HL-60 (cell line): Measurements from ENCODE around the gene WWOX.

Source experiments
- DNase-seq, 2 experiments: peaks; one replicate each; pipeline ENCODE4 v3.0.0-alpha.2; 2010 to 2020; ENCODE audit warnings: low read depth in 1 of 2, low spot score in 1 of 2
- H3K27ac ChIP-seq: fragments of 250-450 bp; sonication (Bioruptor Pico); replicated peaks from 2 replicates; pipeline ENCODE4 v1.5.1; 2020; ENCODE audit warnings: mild to moderate bottlenecking, moderate library complexity
- H3K27me3 ChIP-seq: fragments of 250-450 bp; sonication (Bioruptor Pico); 2 replicates; pipeline ENCODE4 v1.5.1; 2021; ENCODE audit warnings: mild to moderate bottlenecking, moderate library complexity; ENCODE audit not compliant: insufficient read depth, poor library complexity, severe bottlenecking
- H3K4me3 ChIP-seq: replicated peaks from 2 replicates; pipeline ENCODE4 v1.5.1; 2011; ENCODE audit warnings: mild to moderate bottlenecking, control low read depth, low read length; ENCODE audit not compliant: insufficient read depth
- GABPA ChIP-seq: IDR thresholded peaks from 2 replicates; pipeline ENCODE4 v1.6.1; 2012; ENCODE audit warnings: low read depth
- POLR2AphosphoS5 ChIP-seq: IDR thresholded peaks from 2 replicates; pipeline ENCODE4 v1.6.1; 2012; ENCODE audit warnings: low read depth
- SPI1 ChIP-seq: IDR thresholded peaks from 2 replicates; pipeline ENCODE4 v1.6.1; 2012; ENCODE audit warnings: low read depth, mild to moderate bottlenecking, borderline replicate concordance
- TF ChIP-seq, protein P1 (sequence below): IDR thresholded peaks from one replicate; pipeline ENCODE4 v1.5.1; 2011; ENCODE audit warnings: low read length, control low read depth, inconsistent platforms; ENCODE audit not compliant: insufficient read depth
- TF ChIP-seq, protein P2 (sequence below): IDR thresholded peaks from 2 replicates; pipeline ENCODE4 v1.6.1; 2012; ENCODE audit warnings: low read depth; ENCODE audit not compliant: insufficient replicate concordance

Gene WWOX

DNA sequence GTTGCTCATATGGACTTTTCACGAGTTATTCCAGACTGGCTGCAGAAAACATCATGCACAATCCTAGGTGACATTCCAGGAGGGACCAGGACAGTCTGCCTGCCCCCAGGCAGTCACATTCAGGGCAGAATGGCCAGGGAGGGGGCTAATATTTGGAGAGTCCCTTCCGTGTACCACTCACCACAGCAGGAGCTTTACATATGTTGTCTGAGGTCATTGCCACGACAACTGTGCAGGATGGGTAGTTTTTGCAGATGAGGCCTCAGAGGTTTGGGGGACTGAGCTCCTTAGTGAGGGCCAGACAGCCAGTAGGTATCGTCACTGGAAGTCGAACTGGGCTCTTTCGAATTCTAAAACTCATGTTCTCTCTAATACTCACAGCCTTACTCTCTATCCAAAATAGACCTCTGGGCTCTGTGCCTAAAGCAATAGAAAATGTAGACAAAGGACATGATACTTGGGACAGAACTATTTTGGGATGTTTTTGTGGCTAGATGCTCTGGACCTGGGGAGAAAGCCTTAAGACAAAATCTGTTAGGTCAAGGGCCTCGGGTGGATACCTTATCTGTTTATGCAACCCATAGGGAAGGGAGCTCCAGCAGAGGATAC is 1162.6 kb downstream of the WWOX start:
- no peak overlapping the region for H3K27ac ChIP-seq
- no peak for TF ChIP-seq GABPA
- TF ChIP-seq, protein P1, sequence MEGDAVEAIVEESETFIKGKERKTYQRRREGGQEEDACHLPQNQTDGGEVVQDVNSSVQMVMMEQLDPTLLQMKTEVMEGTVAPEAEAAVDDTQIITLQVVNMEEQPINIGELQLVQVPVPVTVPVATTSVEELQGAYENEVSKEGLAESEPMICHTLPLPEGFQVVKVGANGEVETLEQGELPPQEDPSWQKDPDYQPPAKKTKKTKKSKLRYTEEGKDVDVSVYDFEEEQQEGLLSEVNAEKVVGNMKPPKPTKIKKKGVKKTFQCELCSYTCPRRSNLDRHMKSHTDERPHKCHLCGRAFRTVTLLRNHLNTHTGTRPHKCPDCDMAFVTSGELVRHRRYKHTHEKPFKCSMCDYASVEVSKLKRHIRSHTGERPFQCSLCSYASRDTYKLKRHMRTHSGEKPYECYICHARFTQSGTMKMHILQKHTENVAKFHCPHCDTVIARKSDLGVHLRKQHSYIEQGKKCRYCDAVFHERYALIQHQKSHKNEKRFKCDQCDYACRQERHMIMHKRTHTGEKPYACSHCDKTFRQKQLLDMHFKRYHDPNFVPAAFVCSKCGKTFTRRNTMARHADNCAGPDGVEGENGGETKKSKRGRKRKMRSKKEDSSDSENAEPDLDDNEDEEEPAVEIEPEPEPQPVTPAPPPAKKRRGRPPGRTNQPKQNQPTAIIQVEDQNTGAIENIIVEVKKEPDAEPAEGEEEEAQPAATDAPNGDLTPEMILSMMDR = no peak
- TF ChIP-seq, protein P2, sequence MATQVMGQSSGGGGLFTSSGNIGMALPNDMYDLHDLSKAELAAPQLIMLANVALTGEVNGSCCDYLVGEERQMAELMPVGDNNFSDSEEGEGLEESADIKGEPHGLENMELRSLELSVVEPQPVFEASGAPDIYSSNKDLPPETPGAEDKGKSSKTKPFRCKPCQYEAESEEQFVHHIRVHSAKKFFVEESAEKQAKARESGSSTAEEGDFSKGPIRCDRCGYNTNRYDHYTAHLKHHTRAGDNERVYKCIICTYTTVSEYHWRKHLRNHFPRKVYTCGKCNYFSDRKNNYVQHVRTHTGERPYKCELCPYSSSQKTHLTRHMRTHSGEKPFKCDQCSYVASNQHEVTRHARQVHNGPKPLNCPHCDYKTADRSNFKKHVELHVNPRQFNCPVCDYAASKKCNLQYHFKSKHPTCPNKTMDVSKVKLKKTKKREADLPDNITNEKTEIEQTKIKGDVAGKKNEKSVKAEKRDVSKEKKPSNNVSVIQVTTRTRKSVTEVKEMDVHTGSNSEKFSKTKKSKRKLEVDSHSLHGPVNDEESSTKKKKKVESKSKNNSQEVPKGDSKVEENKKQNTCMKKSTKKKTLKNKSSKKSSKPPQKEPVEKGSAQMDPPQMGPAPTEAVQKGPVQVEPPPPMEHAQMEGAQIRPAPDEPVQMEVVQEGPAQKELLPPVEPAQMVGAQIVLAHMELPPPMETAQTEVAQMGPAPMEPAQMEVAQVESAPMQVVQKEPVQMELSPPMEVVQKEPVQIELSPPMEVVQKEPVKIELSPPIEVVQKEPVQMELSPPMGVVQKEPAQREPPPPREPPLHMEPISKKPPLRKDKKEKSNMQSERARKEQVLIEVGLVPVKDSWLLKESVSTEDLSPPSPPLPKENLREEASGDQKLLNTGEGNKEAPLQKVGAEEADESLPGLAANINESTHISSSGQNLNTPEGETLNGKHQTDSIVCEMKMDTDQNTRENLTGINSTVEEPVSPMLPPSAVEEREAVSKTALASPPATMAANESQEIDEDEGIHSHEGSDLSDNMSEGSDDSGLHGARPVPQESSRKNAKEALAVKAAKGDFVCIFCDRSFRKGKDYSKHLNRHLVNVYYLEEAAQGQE = no peak
- TF ChIP-seq SPI1 = no peak
- no peak for TF ChIP-seq POLR2AphosphoS5
- no peak for DNase-seq
- no peaks in the 10 kb centered on the region for H3K27me3 ChIP-seq
- H3K4me3 ChIP-seq = no peak overlapping the region
